IPS-18c (cell line): Measurements from ENCODE around the gene CWC27.
A peak's percentile ranks its signal among the peaks of the same experiment; 100 is the strongest.

Experiments
- H3K4me3 ChIP-seq: 2 replicates; pipeline ENCODE4 v1.7.0; 2013; ENCODE audit warnings: low read depth, mild to moderate bottlenecking, low read length, moderate library complexity; ENCODE audit not compliant: insufficient read depth
- H3K9me3 ChIP-seq: one replicate; pipeline ENCODE4 v1.6.1; 2013; ENCODE audit warnings: mild to moderate bottlenecking, low read length, moderate library complexity; ENCODE audit not compliant: control insufficient read depth, insufficient read depth

CWC27 gene

GRCh38 chr5:65029178-65029577 lies 260.4 kb downstream of the CWC27 start:
- Histone ChIP-seq H3K9me3 (no peaks in the 10 kb centered on the region), H3K4me3 (no peak overlapping the region)

- Histone ChIP-seq H3K9me3 (no peaks in the 10 kb centered on the region), H3K4me3 (no peak overlapping the region)
Measured at GRCh38 chr5:65030056-65030455, 261.3 kb downstream of the CWC27 start.

- Histone ChIP-seq H3K4me3 (no peak overlapping the region), H3K9me3 (no peaks in the 10 kb centered on the region)
Measured at GRCh38 chr5:65032250-65032649, 263.5 kb downstream of the CWC27 start.

- Histone ChIP-seq H3K9me3 (no peaks in the 10 kb centered on the region), H3K4me3 (no peak overlapping the region)
Measured at GRCh38 chr5:65034029-65034812, 265.5 kb downstream of the CWC27 start.

DNA sequence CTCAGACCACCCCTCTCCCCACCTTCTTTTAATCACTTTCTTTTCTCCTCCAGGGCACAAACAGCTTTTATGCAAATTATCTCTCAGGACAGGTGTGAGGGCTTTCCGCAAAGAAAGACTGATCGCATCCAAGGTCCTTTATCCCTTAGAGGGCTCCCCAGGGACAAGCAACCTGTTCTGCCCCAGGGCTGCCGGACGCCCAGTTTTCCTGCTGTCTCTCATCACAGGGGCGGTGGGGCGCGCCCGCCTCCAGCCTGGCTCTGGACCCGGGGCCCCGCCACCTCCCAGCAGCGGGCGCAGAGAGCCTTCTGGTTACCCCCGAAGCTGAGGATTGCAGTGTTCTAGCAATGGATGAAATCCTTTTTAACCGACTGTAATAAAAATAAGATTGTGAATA lies 266.1 kb downstream of the CWC27 start:
- Histone ChIP-seq H3K4me3 (peak overlapping the region; percentile 64), H3K9me3 (no peaks in the 10 kb centered on the region)

- H3K4me3 ChIP-seq, result peak overlapping the region; percentile 64
Measured at GRCh38 chr5:65035211-65036206, 266.8 kb downstream of the CWC27 start.

DNA sequence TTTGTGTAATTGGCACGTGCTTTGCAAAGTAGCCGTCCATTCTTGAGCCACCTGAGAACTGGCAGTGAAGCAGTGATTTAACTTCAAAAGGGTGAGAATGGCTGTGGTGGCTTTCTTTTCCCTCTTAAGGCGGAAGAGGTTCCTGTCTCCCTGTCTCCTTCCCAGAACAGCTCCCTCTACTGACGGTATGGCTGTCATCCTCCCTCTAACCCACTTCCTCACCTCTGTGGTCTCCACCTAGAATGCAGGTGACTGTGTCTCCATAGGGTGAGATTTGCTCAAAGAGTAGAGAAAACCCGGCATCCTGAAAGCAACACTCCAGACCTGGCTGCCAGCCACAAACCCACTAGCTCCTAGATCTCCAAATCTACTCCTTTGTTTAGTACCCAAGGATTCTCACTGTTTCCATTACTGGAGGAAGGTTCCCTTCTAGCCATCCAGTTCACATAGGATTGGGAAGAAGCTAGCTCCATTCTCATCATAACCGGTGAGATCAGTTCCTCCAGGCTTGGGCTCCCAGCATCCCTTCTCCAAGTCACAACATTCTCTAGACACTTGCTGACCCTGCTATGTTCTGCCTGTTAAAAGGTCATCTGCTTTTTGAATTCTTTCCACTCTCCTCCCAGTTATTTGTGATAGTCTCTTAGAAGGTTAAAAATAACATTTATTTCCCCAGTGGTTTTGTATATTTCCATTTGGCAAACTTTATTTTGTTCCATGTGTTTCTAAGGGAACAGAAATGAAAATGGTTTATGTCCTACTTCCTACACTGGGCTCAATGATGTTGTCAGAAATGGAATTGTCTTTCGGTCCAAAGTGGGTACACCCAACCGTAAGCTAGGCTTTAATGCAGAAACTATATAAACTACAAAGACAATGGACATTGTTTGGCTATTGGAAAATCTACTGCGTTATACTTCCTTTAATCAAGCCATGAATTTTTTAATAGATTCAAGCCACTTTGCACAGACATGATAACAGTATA lies 269.4 kb downstream of the CWC27 start:
- H3K9me3 ChIP-seq, result no peaks in the 10 kb centered on the region
- H3K4me3 ChIP-seq, result no peak overlapping the region

More at GRCh38 chr5:65035211-65036206, 266.8 kb downstream of the CWC27 start:
- H3K9me3 ChIP-seq, result no peaks in the 10 kb centered on the region

GRCh38 chr5:65041296-65042158 lies 272.8 kb downstream of the CWC27 start:
- no peak overlapping the region; the same call in 1 of the 2 replicates for H3K4me3 ChIP-seq

DNA sequence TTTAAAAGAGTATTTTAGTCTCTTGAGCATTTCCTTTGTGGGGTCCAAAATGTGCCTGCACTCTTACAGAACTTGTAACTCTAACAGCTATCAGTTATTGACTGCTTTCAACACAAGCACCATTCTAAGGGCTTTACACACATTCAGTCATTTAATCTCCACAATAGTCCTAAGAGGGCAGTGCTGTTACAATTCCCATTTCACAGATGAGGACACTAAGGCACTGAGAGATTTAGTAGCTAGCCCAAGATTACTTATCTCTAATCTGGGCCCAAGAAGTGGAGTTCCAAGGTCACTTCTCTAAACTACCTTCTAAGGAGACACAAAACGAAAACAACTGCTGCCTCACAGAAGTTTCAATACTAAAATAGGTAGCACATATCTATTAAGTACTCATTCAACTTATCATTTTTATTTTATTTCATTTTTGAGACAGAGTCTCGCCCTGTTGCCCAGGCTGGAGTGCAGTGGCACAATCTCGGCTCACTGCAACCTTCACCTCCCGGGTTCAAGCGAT lies 275.2 kb downstream of the CWC27 start:
- Histone ChIP-seq H3K9me3 (no peaks in the 10 kb centered on the region), H3K4me3 (no peak overlapping the region)

More at GRCh38 chr5:65041296-65042158, 272.8 kb downstream of the CWC27 start:
- no peaks in the 10 kb centered on the region for H3K9me3 ChIP-seq

- Histone ChIP-seq H3K9me3 (no peaks in the 10 kb centered on the region), H3K4me3 (no peak overlapping the region)
Measured at GRCh38 chr5:65047225-65047624, 278.5 kb downstream of the CWC27 start.

DNA sequence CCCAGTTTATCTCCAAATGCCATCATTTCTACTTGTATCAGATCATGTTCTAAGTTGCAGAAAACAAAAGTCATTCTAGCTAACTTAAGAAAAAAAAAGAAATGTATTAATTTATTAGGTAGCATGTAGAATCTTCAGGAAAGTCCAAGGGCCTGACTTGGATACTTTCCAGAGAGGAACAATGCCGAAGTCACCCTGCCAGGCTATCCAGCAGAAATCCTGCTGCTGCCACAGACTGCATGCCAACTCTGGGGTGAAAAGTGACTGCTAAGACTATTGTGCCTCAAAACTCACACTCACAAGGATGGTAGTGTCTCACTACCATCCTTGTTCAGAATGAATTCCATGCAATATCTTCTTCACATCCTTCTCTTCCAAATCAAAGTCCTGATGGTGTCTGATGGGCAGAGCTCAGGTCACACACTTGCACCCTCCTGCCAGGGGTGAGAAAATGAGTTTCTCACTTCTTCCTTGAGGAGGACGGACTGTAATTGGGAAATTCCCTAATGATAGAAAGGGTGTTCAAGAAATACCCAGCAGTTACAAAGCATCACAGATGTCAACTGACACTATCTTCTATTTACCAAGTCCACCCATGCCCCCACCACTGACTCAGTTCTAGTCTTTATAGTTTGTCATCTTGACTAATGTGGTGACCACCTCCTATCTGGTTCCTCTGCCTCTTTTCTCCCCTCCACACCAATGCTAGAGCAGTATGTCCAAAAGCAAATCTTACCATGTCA lies 279.4 kb downstream of the CWC27 start:
- no peaks in the 10 kb centered on the region for H3K9me3 ChIP-seq
- no peak overlapping the region for H3K4me3 ChIP-seq

DNA sequence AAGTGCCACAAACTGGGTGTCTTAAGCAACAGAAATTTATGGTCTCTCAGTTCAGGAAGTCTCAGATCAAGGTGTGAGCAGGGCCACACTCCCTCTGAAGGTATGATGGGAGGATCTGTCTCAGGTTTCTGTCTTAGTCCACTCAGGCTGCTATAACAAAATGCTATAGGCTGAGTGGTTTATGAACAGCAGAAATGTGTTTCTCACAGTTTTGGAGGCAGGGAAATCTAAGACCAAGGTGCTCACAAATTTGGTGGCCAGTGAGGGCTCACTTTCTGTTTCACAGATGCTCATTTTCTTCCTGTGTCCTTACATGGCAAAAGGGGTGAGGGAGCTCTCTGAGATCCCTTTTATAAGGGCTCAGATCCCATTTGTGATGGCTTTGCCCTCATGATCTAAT lies 281.4 kb downstream of the CWC27 start:
- H3K4me3 ChIP-seq, result no peak overlapping the region
- H3K9me3 ChIP-seq, result no peaks in the 10 kb centered on the region

GRCh38 chr5:65050826-65051498 lies 282.2 kb downstream of the CWC27 start:
- H3K9me3 ChIP-seq, result no peaks in the 10 kb centered on the region
- H3K4me3 ChIP-seq, result no peak overlapping the region

DNA sequence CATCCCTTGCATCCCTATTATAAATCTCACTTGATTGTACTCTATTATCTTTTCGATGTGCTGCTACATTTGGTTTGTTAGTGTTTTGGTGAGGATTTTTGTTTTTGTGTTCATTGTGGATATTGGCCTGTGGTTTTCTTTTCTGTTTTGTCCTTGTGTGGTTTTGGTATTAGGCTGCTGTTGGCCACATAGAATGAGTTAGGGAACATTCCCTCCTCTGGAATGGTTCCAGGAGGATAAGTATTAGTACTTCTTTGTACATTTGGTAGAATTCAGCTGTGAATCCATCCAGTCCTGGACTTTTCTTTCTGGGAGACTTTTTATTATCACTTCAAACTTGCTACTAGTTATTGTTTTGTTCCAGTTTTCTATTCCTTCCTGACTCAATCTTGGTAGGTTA lies 287.2 kb downstream of the CWC27 start:
- no peak overlapping the region for H3K4me3 ChIP-seq
- H3K9me3 ChIP-seq, result no peaks in the 10 kb centered on the region
